Heart left ventricle (tissue), 16 donors: ENCODE results near the gene UBE2L3. TPM values are rescaled to one million over a fixed set of nuclear protein-coding genes. Genes with fewer than 3 reads are reported as not detected.

Experiments used
- ATAC-seq, 4 donors: fragments of 200-7000 bp; cut with Tn5 transposase; one replicate each; pipeline ENCODE4 v1.9.1; 2020 to 2022; ENCODE audit warnings: moderate library complexity in 4 of 4, mild to moderate bottlenecking in 3 of 4, moderate number of reproducible peaks in 1 of 4
- DNase-seq, 5 donors: peaks; one replicate each; pipeline ENCODE4 v3.0.0-alpha.2; 2020
- H3K27ac ChIP-seq, 12 donors: fragments of 200-600 bp; sonication (generic) in 4 of 12; one replicate each; pipeline versions ENCODE4 v1.5.0 to v1.8.0; 2016 to 2022; ENCODE audit warnings: mild to moderate bottlenecking in 2 of 12
- H3K27me3 ChIP-seq, 9 donors: fragments of 200-600 bp; sonication (generic) in 2 of 9; one replicate each; pipeline versions ENCODE4 v1.5.1 to v1.8.0; 2016 to 2022; ENCODE audit warnings: mild to moderate bottlenecking in 3 of 9
- H3K36me3 ChIP-seq, 9 donors: fragments of 200-600 bp; sonication (generic) in 2 of 9; one replicate each; pipeline versions ENCODE4 v1.5.0 to v1.8.0; 2018 to 2022; ENCODE audit warnings: mild to moderate bottlenecking in 2 of 9
- H3K4me1 ChIP-seq, 12 donors: fragments of 200-600 bp; sonication (generic) in 4 of 12; one replicate each; pipeline versions ENCODE4 v1.5.0 to v1.8.0; 2016 to 2022; ENCODE audit warnings: mild to moderate bottlenecking in 3 of 12
- H3K4me3 ChIP-seq, 12 donors: fragments of 200-600 bp; sonication (generic) in 4 of 12; one replicate each; pipeline versions ENCODE4 v1.5.0 to v1.8.0; 2017 to 2022; ENCODE audit warnings: mild to moderate bottlenecking in 9 of 12, moderate library complexity in 4 of 12
- H3K9me3 ChIP-seq, 12 donors: fragments of 200-600 bp; sonication (generic) in 4 of 12; one replicate each; pipeline versions ENCODE4 v1.5.0 to v1.8.0; 2016 to 2022; ENCODE audit warnings: mild to moderate bottlenecking in 1 of 12
- CTCF ChIP-seq, 12 donors: fragments of 200-600 bp; sonication (generic) in 4 of 12; IDR thresholded peaks; one replicate each; pipeline versions ENCODE4 v1.5.0 to v1.8.0; 2018 to 2022; ENCODE audit warnings: antibody characterized with exemption in 12 of 12, mild to moderate bottlenecking in 5 of 12
- POLR2A ChIP-seq, 2 donors: fragments of 450-650 bp; IDR thresholded peaks; one replicate each; pipeline ENCODE4 v1.6.1; 2017; ENCODE audit warnings: antibody characterized with exemption in 2 of 2, mild to moderate bottlenecking in 2 of 2, moderate library complexity in 2 of 2
- WGBS, 4 donors: extraction: QIAGEN DNeasy Blood & Tissue Kit in 2 of 4; methylation state at CpG; one replicate each; pipeline versions ENCODE4 v1.1.5 to v1.1.7; 2013 to 2018; 5-methylcytosine and 5-hydroxymethylcytosine counted together
- intact Hi-C, 10 donors: fragments of 100-400 bp; cut with DNase I; formaldehyde crosslinking; loops; one replicate each; pipeline versions ENCODE4 v1.11.1 to v1.14.2; 2022
- polyA plus RNA-seq, 2 donors: library from polyadenylated mRNA; stranded (reverse); fragments of 200-250 nt; gene quantifications; one replicate each; pipeline ENCODE4 v1.2.3, GENCODE V29; 2013
- total RNA-seq, 9 donors: library from RNA; depleted of rRNA in 2 of 9; stranded (reverse); fragments of >200 nt in 2 of 9; fragmentation: NEBNext Ultra II Directional in 3 of 9; extraction: Animal tissue kit (Norgen Biotek cat#: 25700) in 3 of 9; gene quantifications; one replicate each; pipeline versions ENCODE4 v1.1.0 to v1.2.4, GENCODE V29; 2016 to 2023
- donor health status: ischemic (EF 13 %, LVEDD 7.1; RV severe dilation, severe dysfunction).
- donor health status: healthy with polysubstance abuse.
- donor health status: DM: no; HTN: yes; CAD: no.
- donor health status: DM: no; HTN: no; CAD: no.
- donor health status: ischemic (EF 25% LVEDD 6.9; RV normal size, moderate dysfunction).
- donor health status: ischemic (EF 25% LVEDD 5.7; RV mildly dilated, moderate dysfunction).
- donor health status: healthy.
- donor health status: DM: yes; HTN: yes; CAD: no.
- donor health status: ischemic (EF 35%, LVEDD 5.7; RV mildly dilated, moderate dysfunction).
- donor health status: nonischemic (EF 11% LVEDD 7.7; RV severe dilation, severe dysfunction).
- donor health status: DM: yes; HTN: yes; CAD: no.
- donor health status: PGD.
- donor health status: ischemic (EF 29% LVEDD 5.4; RV normal size, mild dysfunction).
- donor health status: nonischemic (EF 23%, LVEDD 6.1; RV moderate dilation, normal function).

Gene UBE2L3
- total and polyA plus RNA-seq, 11 donors, result 42.9 to 73.1 (median 54.7) TPM

- no peak for TF ChIP-seq POLR2A (IDR thresholded peaks at IDR 0.05)
- 70 to 76% (median 73%) methylated on average over 7 of the region's 7 CpGs for WGBS, 4 donors
Observed at GRCh38 chr22:21659864-21660525, 92.5 kb downstream of the UBE2L3 start.

GRCh38 chr22:21660904-21661303 lies 93.4 kb downstream of the UBE2L3 start:
- peaks cover 0 to 19% (median 7%) of the 10 kb centered on the region in 12 donors for H3K4me1 ChIP-seq
- peaks cover 0 to 7% (median 0%) of the 10 kb centered on the region in 9 donors for H3K27me3 ChIP-seq
- H3K9me3 ChIP-seq, result no peaks in the 10 kb centered on the region
- TF ChIP-seq POLR2A (IDR thresholded peaks at IDR 0.05) (no peak), CTCF (IDR thresholded peaks at IDR 0.05) (no peak)
- intact Hi-C loops, result no loop called here
- H3K27ac ChIP-seq, result no peak overlapping the region
- DNase-seq (no peak), ATAC-seq (no peak)
- WGBS, 4 donors, result 79 to 85% (median 80%) methylated on average over 7 of the region's 7 CpGs
- no peak overlapping the region for H3K4me3 ChIP-seq
- H3K36me3 ChIP-seq, result no peaks in the 10 kb centered on the region

More at GRCh38 chr22:21659864-21660525, 92.5 kb downstream of the UBE2L3 start:
- DNase-seq (no peak), ATAC-seq (no peak)
- Histone ChIP-seq H3K9me3 (no peaks in the 10 kb centered on the region), H3K36me3 (no peaks in the 10 kb centered on the region), H3K4me3 (no peak overlapping the region), H3K4me1 (peaks cover 0 to 14% (median 5%) of the 10 kb centered on the region in 12 donors), H3K27me3 (peaks cover 0 to 7% (median 0%) of the 10 kb centered on the region in 9 donors), H3K27ac (no peak overlapping the region)
- intact Hi-C loops, result no loop called here

GRCh38 chr22:21661991-21662390 lies 94.5 kb downstream of the UBE2L3 start:
- DNase-seq (no peak), ATAC-seq (no peak)
- H3K9me3 ChIP-seq, result no peaks in the 10 kb centered on the region
- H3K4me3 ChIP-seq, result no peak overlapping the region
- no peak overlapping the region for H3K27ac ChIP-seq
- H3K4me1 ChIP-seq, result peaks cover 0 to 25% (median 9%) of the 10 kb centered on the region in 12 donors
- intact Hi-C loops, result no loop called here
- 92 to 96% (median 95%) methylated on average over 5 of the region's 5 CpGs for WGBS, 4 donors
- no peaks in the 10 kb centered on the region for H3K36me3 ChIP-seq
- TF ChIP-seq CTCF (IDR thresholded peaks at IDR 0.05) (no peak), POLR2A (IDR thresholded peaks at IDR 0.05) (no peak)
- peaks cover 0 to 4% (median 0%) of the 10 kb centered on the region in 9 donors for H3K27me3 ChIP-seq

GRCh38 chr22:21663738-21664137 lies 96.2 kb downstream of the UBE2L3 start:
- DNase-seq, result no peak
- TF ChIP-seq POLR2A (IDR thresholded peaks at IDR 0.05), result no peak
- no peak for TF ChIP-seq CTCF (IDR thresholded peaks at IDR 0.05)
- Histone ChIP-seq H3K36me3 (no peaks in the 10 kb centered on the region), H3K4me3 (no peak overlapping the region), H3K4me1 (peaks cover 0 to 21% (median 7%) of the 10 kb centered on the region in 12 donors), H3K27ac (no peak overlapping the region), H3K27me3 (no peaks in the 10 kb centered on the region), H3K9me3 (no peaks in the 10 kb centered on the region)
- WGBS, 4 donors, result 89 to 98% (median 91%) methylated on average over 2 of the region's 2 CpGs
- intact Hi-C loops, result no loop called here
- ATAC-seq, result no peak
